ENCODE data around the gene ZBTB2.

The ZBTB2 gene

GRCh38 chr6:151412909-151413308 lies 21.6 kb upstream of the ZBTB2 start:
- Histone ChIP-seq H3K27me3 (replicated peaks; ENCODE audit: control insufficient read depth, insufficient read depth, low read length) (no peaks in the 10 kb centered on the region), H3K36me3 (ENCODE audit: control insufficient read depth, insufficient read depth, low read length) (peaks cover 17% of the 10 kb centered on the region), H3K4me3 (replicated peaks; ENCODE audit: low read depth, low read length) (no peak overlapping the region)
- TF ChIP-seq CTCF (IDR thresholded peaks at IDR 0.05; ENCODE audit: insufficient read depth, low read length, poor library complexity, severe bottlenecking) = no peak
- DNase-seq (ENCODE audit: extremely low read depth, insufficient read length) = no peak

DNA sequence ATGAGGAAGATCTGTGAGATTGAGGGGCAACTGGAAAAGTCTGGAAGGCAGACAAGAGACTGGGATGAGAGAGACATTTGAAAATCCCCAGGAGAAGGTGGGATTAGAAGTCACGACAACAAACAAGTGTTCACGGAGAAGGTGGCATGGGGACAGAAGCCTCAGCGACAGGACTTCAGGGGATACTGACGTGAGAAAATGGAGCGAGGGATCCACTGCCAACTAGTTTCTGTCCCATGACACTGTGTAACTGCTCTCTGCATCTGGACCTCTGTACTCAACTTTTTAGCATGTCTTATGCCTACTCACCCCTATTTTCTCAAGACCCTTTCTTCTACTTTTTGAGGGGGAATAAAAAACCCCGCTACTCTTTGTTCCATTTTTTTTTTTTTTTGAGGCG lies 18.3 kb upstream of the ZBTB2 start:
- DNase-seq (ENCODE audit: extremely low read depth, insufficient read length) = no peak
- no peaks in the 10 kb centered on the region for H3K27me3 ChIP-seq (replicated peaks; ENCODE audit: control insufficient read depth, insufficient read depth, low read length)
- H3K36me3 ChIP-seq (ENCODE audit: control insufficient read depth, insufficient read depth, low read length) = peaks cover 12% of the 10 kb centered on the region
- no peak for TF ChIP-seq CTCF (IDR thresholded peaks at IDR 0.05; ENCODE audit: insufficient read depth, low read length, poor library complexity, severe bottlenecking)
- H3K4me3 ChIP-seq (replicated peaks; ENCODE audit: low read depth, low read length) = no peak overlapping the region

GRCh38 chr6:151409260-151409659 lies 17.9 kb upstream of the ZBTB2 start:
- TF ChIP-seq CTCF (IDR thresholded peaks at IDR 0.05; ENCODE audit: insufficient read depth, low read length, poor library complexity, severe bottlenecking) = no peak
- Histone ChIP-seq H3K36me3 (ENCODE audit: control insufficient read depth, insufficient read depth, low read length) (peaks cover 12% of the 10 kb centered on the region), H3K4me3 (replicated peaks; ENCODE audit: low read depth, low read length) (no peak overlapping the region), H3K27me3 (replicated peaks; ENCODE audit: control insufficient read depth, insufficient read depth, low read length) (no peaks in the 10 kb centered on the region)
- no peak for DNase-seq (ENCODE audit: extremely low read depth, insufficient read length)

GRCh38 chr6:151408858-151409257 lies 17.5 kb upstream of the ZBTB2 start:
- Histone ChIP-seq H3K36me3 (ENCODE audit: control insufficient read depth, insufficient read depth, low read length) (peaks cover 12% of the 10 kb centered on the region), H3K27me3 (replicated peaks; ENCODE audit: control insufficient read depth, insufficient read depth, low read length) (no peaks in the 10 kb centered on the region), H3K4me3 (replicated peaks; ENCODE audit: low read depth, low read length) (no peak overlapping the region)
- TF ChIP-seq CTCF (IDR thresholded peaks at IDR 0.05; ENCODE audit: insufficient read depth, low read length, poor library complexity, severe bottlenecking) = no peak
- DNase-seq (ENCODE audit: extremely low read depth, insufficient read length) = no peak

DNA sequence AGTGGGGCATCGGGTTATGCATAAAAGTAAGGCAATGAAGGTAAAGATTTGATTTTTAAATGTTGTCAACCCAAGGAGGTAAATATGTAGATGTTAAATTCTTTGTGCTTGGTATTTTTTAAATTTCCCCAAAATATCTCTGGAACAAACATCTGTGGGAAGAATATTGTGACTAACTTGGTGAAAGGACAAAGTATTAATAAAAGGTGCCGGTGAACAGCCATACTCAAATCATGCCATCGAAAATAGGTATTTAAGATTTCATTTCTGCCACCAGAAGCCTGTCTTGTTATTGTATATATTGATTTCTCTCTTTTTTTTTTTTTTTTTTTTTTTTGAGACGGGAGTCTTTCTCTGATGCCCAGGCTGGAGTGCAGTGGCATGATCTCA lies 12.6 kb upstream of the ZBTB2 start:
- TF ChIP-seq CTCF (IDR thresholded peaks at IDR 0.05; ENCODE audit: insufficient read depth, low read length, poor library complexity, severe bottlenecking) = no peak
- Histone ChIP-seq H3K27me3 (replicated peaks; ENCODE audit: control insufficient read depth, insufficient read depth, low read length) (no peaks in the 10 kb centered on the region), H3K36me3 (ENCODE audit: control insufficient read depth, insufficient read depth, low read length) (peaks cover 4% of the 10 kb centered on the region), H3K4me3 (replicated peaks; ENCODE audit: low read depth, low read length) (no peak overlapping the region)
- DNase-seq (ENCODE audit: extremely low read depth, insufficient read length) = no peak

GRCh38 chr6:151402228-151402627 lies 10.9 kb upstream of the ZBTB2 start:
- no peak for TF ChIP-seq CTCF (IDR thresholded peaks at IDR 0.05; ENCODE audit: insufficient read depth, low read length, poor library complexity, severe bottlenecking)
- peaks cover 5% of the 10 kb centered on the region for H3K36me3 ChIP-seq (ENCODE audit: control insufficient read depth, insufficient read depth, low read length)
- no peaks in the 10 kb centered on the region for H3K27me3 ChIP-seq (replicated peaks; ENCODE audit: control insufficient read depth, insufficient read depth, low read length)
- no peak overlapping the region for H3K4me3 ChIP-seq (replicated peaks; ENCODE audit: low read depth, low read length)
- no peak for DNase-seq (ENCODE audit: extremely low read depth, insufficient read length)

Data from GM06990 (cell line).